HG03442 (cell line): ENCODE measurements around the gene LIG1.

ENCODE experiments used
- ATAC-seq: cut with Tn5 transposase; IDR thresholded peaks from one replicate; pipeline ENCODE4 v1.9.1; 2021; ENCODE audit warnings: mild to moderate bottlenecking, moderate library complexity; ENCODE audit not compliant: unreplicated experiment

The LIG1 gene

GRCh38 chr19:48169939-48170803 lies at the start of gene LIG1, which contains the start of gene ZSWIM9:
TSS of gene LIG1 (minus strand) at chr19:48170344. CDS start at chr19:48165566, 4,778 bp downstream.
TSS of gene ZSWIM9 (plus strand) at chr19:48170680. CDS start at chr19:48171803, 1,123 bp downstream.
- ATAC-seq, result peak; percentile 73

DNA sequence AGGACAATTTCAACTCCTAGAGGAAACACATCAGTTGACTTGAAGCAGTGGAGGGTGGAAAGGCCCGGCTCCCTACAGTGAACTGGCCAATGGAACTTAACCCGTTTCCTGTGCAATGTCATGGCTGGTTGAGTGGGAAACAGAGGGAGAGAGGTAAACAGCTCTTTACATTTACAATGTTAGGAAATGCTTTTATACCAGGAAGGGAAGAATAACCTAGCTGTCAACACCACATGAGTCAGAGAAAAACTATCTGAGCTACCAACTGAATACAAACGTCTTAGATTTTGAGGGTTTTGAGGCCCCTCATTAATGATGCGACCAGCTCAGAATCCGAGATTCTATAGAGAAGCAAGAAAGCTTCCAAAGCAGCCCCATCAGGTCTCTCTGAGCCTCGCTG lies 48.9 kb upstream of the LIG1 start:
- ATAC-seq, result no peak

GRCh38 chr19:48216933-48217332 lies 46.8 kb upstream of the LIG1 start:
- ATAC-seq, result no peak

- no peak for ATAC-seq
Measured at GRCh38 chr19:48213959-48214358, 43.8 kb upstream of the LIG1 start.

GRCh38 chr19:48210005-48210404 lies 39.9 kb upstream of the LIG1 start:
- no peak for ATAC-seq

- no peak for ATAC-seq
Measured at GRCh38 chr19:48206397-48207093, 36.4 kb upstream of the LIG1 start.

GRCh38 chr19:48203794-48204628 lies 33.9 kb upstream of the LIG1 start:
- peak; percentile 83 for ATAC-seq

- ATAC-seq, result no peak
Measured at GRCh38 chr19:48203222-48203793, 33.2 kb upstream of the LIG1 start.

- no peak for ATAC-seq
Measured at GRCh38 chr19:48196933-48197665, 27.0 kb upstream of the LIG1 start.

DNA sequence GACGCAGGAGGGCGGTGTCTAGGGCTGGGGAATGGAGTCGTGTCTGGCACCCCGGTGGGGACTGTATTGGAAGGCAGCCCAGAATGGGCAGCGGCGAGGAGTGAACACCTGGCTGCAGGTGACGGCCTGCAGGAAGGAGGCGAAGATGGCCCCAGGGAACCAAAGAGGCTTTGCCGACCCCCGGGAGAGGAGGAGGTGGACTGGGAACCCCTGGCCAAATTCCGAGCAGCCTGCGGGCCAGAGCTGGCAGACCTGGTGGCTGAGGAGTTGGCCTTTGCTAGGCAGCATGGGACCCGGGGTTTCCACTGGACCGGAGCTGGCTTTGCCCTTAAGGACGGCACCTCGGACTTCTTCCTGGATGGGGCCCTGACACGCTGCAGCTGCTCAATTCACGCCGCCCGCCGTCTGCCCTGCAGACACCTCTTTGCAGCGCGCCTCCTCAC lies 26.2 kb upstream of the LIG1 start:
- ATAC-seq, result no peak

- no peak for ATAC-seq
Measured at GRCh38 chr19:48194844-48195830, 25.0 kb upstream of the LIG1 start.

GRCh38 chr19:48194041-48194843 lies 24.1 kb upstream of the LIG1 start:
- no peak for ATAC-seq

- no peak for ATAC-seq
Measured at GRCh38 chr19:48192750-48193149, 22.6 kb upstream of the LIG1 start.

DNA sequence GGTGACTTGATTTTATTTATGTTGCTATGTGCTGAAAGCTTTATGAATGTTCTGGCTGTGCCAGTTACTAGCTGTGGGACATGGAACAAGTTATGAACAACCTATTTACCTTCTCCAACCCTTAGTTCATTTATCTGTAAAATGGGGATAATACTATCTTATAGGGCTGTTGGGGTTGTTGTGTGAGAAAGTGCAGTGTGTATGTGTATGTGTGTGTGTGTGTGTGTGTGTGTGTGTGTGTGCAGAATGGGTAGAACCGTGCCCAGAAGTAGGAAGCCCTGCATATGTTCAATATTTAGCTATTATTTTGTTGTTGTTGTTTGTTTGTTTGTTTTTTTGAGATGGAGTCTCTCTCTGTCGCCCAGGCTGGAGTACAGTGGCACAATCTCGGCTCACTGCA lies 20.7 kb upstream of the LIG1 start:
- no peak for ATAC-seq

DNA sequence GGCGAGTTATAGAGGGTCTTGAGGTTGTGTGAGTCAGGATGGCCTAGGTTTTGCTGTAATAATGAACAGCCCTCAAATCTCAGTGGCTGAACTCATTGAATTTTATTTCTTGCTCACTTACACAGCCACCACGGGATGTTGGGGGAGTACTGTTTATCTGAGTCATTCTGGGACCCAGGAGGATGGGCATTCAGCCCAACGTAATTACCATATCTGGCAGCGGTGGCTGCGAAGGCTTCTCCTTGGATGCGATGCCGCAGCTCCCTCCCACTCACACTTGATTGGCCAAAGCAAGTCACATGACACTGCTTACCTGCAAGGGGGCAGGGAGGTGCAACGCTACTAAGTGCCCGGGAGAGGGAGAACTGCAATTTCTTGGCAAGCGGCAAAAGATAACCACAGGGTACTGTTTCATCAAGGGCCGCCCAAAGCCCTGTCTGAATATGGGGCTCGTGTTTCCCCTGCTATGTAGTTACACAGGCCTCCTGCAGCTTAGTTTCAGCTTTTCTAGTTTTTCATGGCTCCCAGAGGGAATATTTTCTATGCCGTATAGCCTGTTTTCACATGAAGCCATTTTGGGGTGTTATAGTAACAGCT lies 20.2 kb upstream of the LIG1 start:
- no peak for ATAC-seq

- ATAC-seq, result no peak
Measured at GRCh38 chr19:48186541-48186991, 16.4 kb upstream of the LIG1 start.

GRCh38 chr19:48186015-48186414 lies 15.9 kb upstream of the LIG1 start:
- ATAC-seq, result no peak

DNA sequence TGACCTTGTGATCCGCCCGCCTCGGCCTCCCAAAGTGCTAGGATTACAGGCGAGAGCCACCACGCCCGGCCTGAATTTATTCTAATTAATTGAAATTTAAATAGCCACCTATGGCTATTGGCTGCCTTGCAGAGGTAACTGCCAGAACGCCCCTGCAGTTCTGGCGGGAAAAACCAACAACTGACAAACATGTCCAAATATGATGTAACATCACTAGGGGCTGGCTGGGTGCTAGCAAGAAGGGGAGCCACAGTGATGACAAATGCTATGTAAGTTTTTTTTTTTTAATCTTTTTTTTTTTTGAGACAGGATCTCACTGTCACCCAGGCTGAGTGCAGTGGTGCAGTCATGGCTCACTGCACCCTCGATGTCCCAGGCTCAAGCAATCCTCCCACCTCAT lies 13.2 kb upstream of the LIG1 start:
- no peak for ATAC-seq
